NT2/D1 (cell line): ENCODE data around the gene NOX5.

Experiments
- DNase-seq: peaks from one replicate; pipeline ENCODE4 v3.0.0-alpha.2; 2011; ENCODE audit warnings: low read depth, low spot score
- H3K27me3 ChIP-seq: 2 replicates; pipeline ENCODE4 v1.6.0; 2011; ENCODE audit warnings: mild to moderate bottlenecking; ENCODE audit not compliant: insufficient read length, insufficient read depth
- H3K36me3 ChIP-seq: 2 replicates; pipeline ENCODE4 v1.6.1; 2011; ENCODE audit warnings: mild to moderate bottlenecking, low read length, mixed read lengths; ENCODE audit not compliant: insufficient read depth, insufficient read length
- H3K4me1 ChIP-seq: 2 replicates; pipeline ENCODE4 v1.5.1; 2011; ENCODE audit not compliant: insufficient read depth, insufficient read length
- H3K4me3 ChIP-seq: 2 replicates; pipeline ENCODE4 v1.5.1; 2011; ENCODE audit warnings: low read depth; ENCODE audit not compliant: insufficient read length
- H3K9ac ChIP-seq: 2 replicates; pipeline ENCODE4 v1.6.0; 2011; ENCODE audit warnings: low read depth; ENCODE audit not compliant: insufficient read length
- H3K9me3 ChIP-seq: 2 replicates; pipeline ENCODE4 v1.5.1; 2011; ENCODE audit warnings: mild to moderate bottlenecking, low read length; ENCODE audit not compliant: insufficient read depth
- SUZ12 ChIP-seq: IDR thresholded peaks from 2 replicates; pipeline ENCODE4 v1.6.1; 2011; ENCODE audit not compliant: insufficient read length, insufficient read depth; ENCODE audit errors: extremely low read depth
- YY1 ChIP-seq: IDR thresholded peaks from 2 replicates; pipeline ENCODE4 v1.6.1; 2011; ENCODE audit not compliant: insufficient read length, insufficient read depth
- ZNF274 ChIP-seq: IDR thresholded peaks from 2 replicates; pipeline ENCODE4 v1.6.1; 2011; ENCODE audit warnings: mild to moderate bottlenecking, low read depth, low read length

NOX5 gene

GRCh38 chr15:69013726-69014406 lies 629 bp upstream of the NOX5 start:
- no peak overlapping the region for H3K9ac ChIP-seq
- H3K4me3 ChIP-seq: no peak overlapping the region
- DNase-seq: no peak
- H3K4me1 ChIP-seq: peaks cover 7% of the 10 kb centered on the region
- TF ChIP-seq SUZ12 (no peak), ZNF274 (no peak), YY1 (no peak)
- H3K36me3 ChIP-seq: no peaks in the 10 kb centered on the region
- peaks cover 3% of the 10 kb centered on the region for H3K27me3 ChIP-seq
- H3K9me3 ChIP-seq: peaks cover 2% of the 10 kb centered on the region; the same call in 1 of the 2 replicates

- Histone ChIP-seq H3K4me1 (peaks cover 7% of the 10 kb centered on the region), H3K9ac (no peak overlapping the region)
- TF ChIP-seq ZNF274 (no peak), SUZ12 (no peak), YY1 (no peak)
Observed at GRCh38 chr15:69015591-69015990, 1.1 kb downstream of the NOX5 start.

GRCh38 chr15:69016021-69016595 lies 1.6 kb downstream of the NOX5 start:
- Histone ChIP-seq H3K4me3 (no peak overlapping the region), H3K9ac (no peak overlapping the region), H3K27me3 (peaks cover 3% of the 10 kb centered on the region), H3K4me1 (peaks cover 7% of the 10 kb centered on the region), H3K9me3 (no peaks in the 10 kb centered on the region), H3K36me3 (no peaks in the 10 kb centered on the region)
- no peak for DNase-seq
- no peak for TF ChIP-seq YY1
- TF ChIP-seq SUZ12: no peak
- no peak for TF ChIP-seq ZNF274

More at GRCh38 chr15:69015591-69015990, 1.1 kb downstream of the NOX5 start:
- DNase-seq: no peak
- Histone ChIP-seq H3K27me3 (peaks cover 3% of the 10 kb centered on the region), H3K4me3 (no peak overlapping the region), H3K36me3 (no peaks in the 10 kb centered on the region), H3K9me3 (no peaks in the 10 kb centered on the region)

- peaks cover 3% of the 10 kb centered on the region for H3K27me3 ChIP-seq
- TF ChIP-seq YY1 (no peak), SUZ12 (no peak), ZNF274 (no peak)
- DNase-seq: no peak
- no peaks in the 10 kb centered on the region for H3K9me3 ChIP-seq
- H3K4me1 ChIP-seq: peaks cover 7% of the 10 kb centered on the region
- no peak overlapping the region for H3K9ac ChIP-seq
- no peaks in the 10 kb centered on the region for H3K36me3 ChIP-seq
- H3K4me3 ChIP-seq: no peak overlapping the region
Observed at GRCh38 chr15:69017978-69018377, 3.5 kb downstream of the NOX5 start.

- H3K4me1 ChIP-seq: peaks cover 7% of the 10 kb centered on the region
- TF ChIP-seq YY1: no peak
- TF ChIP-seq SUZ12: no peak
- no peak for TF ChIP-seq ZNF274
Observed at GRCh38 chr15:69018951-69019350, 4.5 kb downstream of the NOX5 start.

GRCh38 chr15:69021895-69022294 lies 7.4 kb downstream of the NOX5 start:
- no peaks in the 10 kb centered on the region for H3K27me3 ChIP-seq
- peaks cover 6% of the 10 kb centered on the region for H3K4me1 ChIP-seq

More at GRCh38 chr15:69018951-69019350, 4.5 kb downstream of the NOX5 start:
- Histone ChIP-seq H3K9me3 (no peaks in the 10 kb centered on the region), H3K27me3 (peaks cover 3% of the 10 kb centered on the region), H3K36me3 (no peaks in the 10 kb centered on the region), H3K9ac (no peak overlapping the region), H3K4me3 (no peak overlapping the region)
- DNase-seq: no peak

GRCh38 chr15:69025320-69025719 lies 10.8 kb downstream of the NOX5 start:
- H3K9ac ChIP-seq: no peak overlapping the region
- DNase-seq: no peak
- H3K4me1 ChIP-seq: peaks cover 6% of the 10 kb centered on the region
- no peaks in the 10 kb centered on the region for H3K9me3 ChIP-seq
- H3K36me3 ChIP-seq: no peaks in the 10 kb centered on the region
- no peaks in the 10 kb centered on the region for H3K27me3 ChIP-seq
- no peak overlapping the region for H3K4me3 ChIP-seq
- no peak for TF ChIP-seq SUZ12
- TF ChIP-seq YY1: no peak
- TF ChIP-seq ZNF274: no peak

More at GRCh38 chr15:69021895-69022294, 7.4 kb downstream of the NOX5 start:
- no peak overlapping the region for H3K9ac ChIP-seq
- DNase-seq: no peak
- no peak overlapping the region for H3K4me3 ChIP-seq
- H3K36me3 ChIP-seq: no peaks in the 10 kb centered on the region
- TF ChIP-seq YY1 (no peak), SUZ12 (no peak), ZNF274 (no peak)
- no peaks in the 10 kb centered on the region for H3K9me3 ChIP-seq
